Smooth muscle cell (in vitro differentiated cells): ENCODE results near the gene DPEP2. TPM values are rescaled to one million over a fixed set of nuclear protein-coding genes. Genes with fewer than 3 reads are reported as not detected.

ENCODE experiments used
- DNase-seq: peaks from one replicate; lab custom pipeline; 2025; ENCODE audit not compliant: unreplicated experiment; lab: John Stamatoyannopoulos, UW
- H2AFZ ChIP-seq: fragments of 200-600 bp; sonication (generic); 2 replicates; pipeline ENCODE4 v1.6.0; 2016; ENCODE audit warnings: antibody characterized with exemption, low read depth, mild to moderate bottlenecking
- H3F3A ChIP-seq: fragments of 200-600 bp; sonication (generic); 2 replicates; pipeline ENCODE4 v1.6.0; 2017; ENCODE audit warnings: antibody characterized with exemption, low read depth
- H3K27ac ChIP-seq: fragments of 200-600 bp; sonication (generic); 2 replicates; pipeline ENCODE4 v1.5.1; 2016; ENCODE audit warnings: low read depth, mild to moderate bottlenecking
- H3K27me3 ChIP-seq: fragments of 200-600 bp; sonication (generic); 2 replicates; pipeline ENCODE4 v1.6.1; 2016; ENCODE audit warnings: low read depth, mild to moderate bottlenecking
- H3K36me3 ChIP-seq: fragments of 200-600 bp; sonication (generic); 2 replicates; pipeline ENCODE4 v1.5.1; 2016; ENCODE audit warnings: low read depth
- H3K4me1 ChIP-seq: fragments of 200-600 bp; sonication (generic); 2 replicates; pipeline ENCODE4 v1.5.1; 2016; ENCODE audit warnings: low read depth
- H3K4me2 ChIP-seq: fragments of 200-600 bp; sonication (generic); 2 replicates; pipeline ENCODE4 v1.6.0; 2016; ENCODE audit warnings: mild to moderate bottlenecking
- H3K4me3 ChIP-seq: fragments of 200-600 bp; sonication (generic); 2 replicates; pipeline ENCODE4 v1.5.1; 2016; ENCODE audit warnings: mild to moderate bottlenecking
- H3K79me2 ChIP-seq: fragments of 200-600 bp; sonication (generic); 2 replicates; pipeline ENCODE4 v1.6.0; 2016; ENCODE audit warnings: low read depth, mild to moderate bottlenecking
- H3K9ac ChIP-seq: fragments of 200-600 bp; sonication (generic); 2 replicates; pipeline ENCODE4 v1.6.0; 2016; ENCODE audit warnings: low read depth
- H3K9me3 ChIP-seq: fragments of 200-600 bp; sonication (generic); replicated peaks from 2 replicates; pipeline ENCODE4 v1.5.1; 2016; ENCODE audit warnings: low read depth
- H4K20me1 ChIP-seq: fragments of 200-600 bp; sonication (generic); 2 replicates; pipeline ENCODE4 v1.6.0; 2016; ENCODE audit warnings: low read depth
- CTCF ChIP-seq: fragments of 200-600 bp; sonication (generic); IDR thresholded peaks from 2 replicates; pipeline ENCODE4 v1.5.1; 2017; ENCODE audit warnings: borderline replicate concordance, mild to moderate bottlenecking, antibody characterized with exemption; ENCODE audit not compliant: insufficient read depth, poor library complexity, severe bottlenecking
- WGBS: methylation state at CpG from one replicate; pipeline ENCODE4 v1.1.7; 2016; ENCODE audit warnings: low lambda C conversion rate; 5-methylcytosine and 5-hydroxymethylcytosine counted together
- polyA plus RNA-seq: library from polyadenylated mRNA; unstranded; fragments of >200 nt; fragmentation: Nextera tagmentation; extraction: Ambion mirVana; gene quantifications from 2 replicates; pipeline ENCODE4 v1.2.1, GENCODE V29; 2016
- total RNA-seq: library from RNA; depleted of rRNA; stranded (reverse); fragments of >200 nt; gene quantifications from 2 replicates; pipeline ENCODE4 v1.2.3, GENCODE V29; 2014

DPEP2 gene
- total and polyA plus RNA-seq, 2 experiments from 2014 or later = not detected

- H3K27me3 ChIP-seq = no peaks in the 10 kb centered on the region
- TF ChIP-seq CTCF = no peak
- H3K79me2 ChIP-seq = no peaks in the 10 kb centered on the region
- H4K20me1 ChIP-seq = peaks cover 100% of the 10 kb centered on the region
- H3K4me1 ChIP-seq = no peaks in the 10 kb centered on the region
- H3K4me3 ChIP-seq = no peak overlapping the region
- H2AFZ ChIP-seq = no peak overlapping the region
- 98% methylated on average over 16 of the region's 20 CpGs for WGBS
- H3F3A ChIP-seq = peaks cover 20% of the 10 kb centered on the region
- H3K9ac ChIP-seq = no peak overlapping the region
- no peak overlapping the region for H3K27ac ChIP-seq
- H3K4me2 ChIP-seq = no peak overlapping the region
- no peaks in the 10 kb centered on the region for H3K9me3 ChIP-seq
- DNase-seq = no peak
- no peaks in the 10 kb centered on the region for H3K36me3 ChIP-seq
Measured at GRCh38 chr16:67946128-67946569, 53.1 kb downstream of the DPEP2 start.

DNA sequence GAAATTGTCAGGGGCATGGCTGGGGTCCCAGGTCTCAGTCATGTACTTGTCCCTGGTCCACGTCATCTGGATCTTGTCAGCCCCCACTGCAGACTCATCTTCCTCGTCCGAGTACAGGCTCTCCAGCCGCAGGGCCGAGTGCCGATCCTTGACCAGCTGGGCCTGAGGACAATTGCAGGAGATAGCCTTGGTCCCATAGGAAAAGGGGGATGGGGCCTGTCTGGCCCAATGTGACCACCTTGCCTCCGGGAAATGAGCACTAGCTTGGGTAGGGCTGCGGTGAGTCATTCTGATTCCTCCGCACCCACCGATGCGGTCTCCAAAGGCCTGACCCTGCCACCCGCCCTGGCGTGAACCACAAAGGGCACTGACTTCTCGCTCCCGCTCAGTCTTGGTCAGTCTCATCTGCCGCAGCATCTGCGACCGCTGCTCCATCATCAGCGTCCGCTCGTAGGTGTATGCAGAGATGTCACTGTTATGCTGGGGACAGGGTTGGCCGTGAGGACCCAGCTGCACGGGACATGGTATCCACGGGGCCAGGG is 53.8 kb downstream of the DPEP2 start:
- no peaks in the 10 kb centered on the region for H3K79me2 ChIP-seq
- H3K27ac ChIP-seq = no peak overlapping the region
- H3K9ac ChIP-seq = no peak overlapping the region
- H3K27me3 ChIP-seq = no peaks in the 10 kb centered on the region
- no peak overlapping the region for H3K4me3 ChIP-seq
- WGBS = 98% methylated on average over 24 of the region's 24 CpGs
- H3F3A ChIP-seq = peaks cover 20% of the 10 kb centered on the region
- H3K9me3 ChIP-seq = no peaks in the 10 kb centered on the region
- no peak for TF ChIP-seq CTCF
- no peak overlapping the region for H3K4me2 ChIP-seq
- DNase-seq = no peak
- no peak overlapping the region for H2AFZ ChIP-seq
- H4K20me1 ChIP-seq = peaks cover 100% of the 10 kb centered on the region
- H3K36me3 ChIP-seq = no peaks in the 10 kb centered on the region
- H3K4me1 ChIP-seq = no peaks in the 10 kb centered on the region

DNA sequence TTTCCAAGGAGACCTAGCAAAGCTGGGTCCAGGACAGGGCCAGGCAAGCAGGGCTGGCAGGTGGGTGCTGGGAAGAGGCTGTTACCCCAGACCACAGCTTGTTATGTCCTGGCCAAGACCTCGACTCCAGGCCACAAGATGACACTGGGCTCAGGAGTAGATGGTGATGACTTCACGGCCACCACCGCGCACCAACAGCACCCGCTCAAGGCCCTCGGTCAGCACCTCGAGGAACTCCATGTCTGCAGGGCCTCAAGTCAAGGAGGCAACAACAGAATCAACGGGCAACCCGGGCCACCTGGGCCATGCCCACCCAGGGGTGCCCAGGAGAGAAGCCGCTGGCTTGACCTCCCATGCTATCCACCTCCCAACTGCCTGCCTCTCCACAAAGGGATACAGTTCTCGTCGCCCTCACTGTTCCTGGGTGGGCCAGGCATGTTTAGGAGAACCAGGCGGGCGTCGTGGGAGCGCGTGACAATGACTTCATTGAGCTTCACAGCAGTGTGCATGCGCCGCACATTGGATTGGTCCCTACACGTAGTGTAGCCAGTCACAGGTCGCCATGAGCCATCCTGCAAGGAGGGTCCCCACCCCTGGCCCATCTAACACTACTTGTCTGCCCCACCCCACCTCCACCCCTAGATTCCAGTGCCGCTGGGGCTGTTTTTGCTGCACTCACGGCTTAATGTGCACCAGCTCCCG is 54.4 kb downstream of the DPEP2 start:
- Histone ChIP-seq H3K27me3 (no peaks in the 10 kb centered on the region), H3F3A (peaks cover 20% of the 10 kb centered on the region), H3K79me2 (no peaks in the 10 kb centered on the region), H3K4me2 (no peak overlapping the region), H3K9ac (no peak overlapping the region), H2AFZ (no peak overlapping the region), H3K9me3 (no peaks in the 10 kb centered on the region), H3K27ac (no peak overlapping the region), H3K36me3 (no peaks in the 10 kb centered on the region), H3K4me3 (no peak overlapping the region), H3K4me1 (no peaks in the 10 kb centered on the region), H4K20me1 (peaks cover 100% of the 10 kb centered on the region)
- WGBS = 99% methylated on average over 24 of the region's 24 CpGs
- no peak for TF ChIP-seq CTCF
- no peak for DNase-seq
